NCI-H748 (cell line): ENCODE results near the gene PIK3R4.

ENCODE experiments used
- DNase-seq: peaks from one replicate; lab custom pipeline; 2025; ENCODE audit not compliant: unreplicated experiment; lab: John Stamatoyannopoulos, UW

Gene PIK3R4

DNA sequence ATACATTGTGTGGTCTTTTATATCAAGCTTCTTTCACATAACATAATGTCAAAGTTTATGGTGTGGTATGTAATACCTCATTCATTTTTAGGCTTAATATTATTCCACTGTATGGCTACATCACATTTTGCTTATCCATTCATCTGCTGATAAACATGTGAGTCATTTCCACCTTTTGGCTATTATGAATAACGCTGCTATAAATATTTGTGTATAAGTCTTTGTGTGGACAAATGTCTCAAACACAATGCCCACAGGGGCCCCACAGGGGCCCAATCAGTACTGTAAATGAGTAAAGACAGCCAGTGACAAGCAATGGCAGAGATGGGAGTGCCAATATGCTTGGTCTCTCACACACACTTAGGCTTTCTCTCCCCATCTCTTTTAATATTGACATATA, 54.2 kb downstream of the PIK3R4 start:
- DNase-seq = no peak

DNA sequence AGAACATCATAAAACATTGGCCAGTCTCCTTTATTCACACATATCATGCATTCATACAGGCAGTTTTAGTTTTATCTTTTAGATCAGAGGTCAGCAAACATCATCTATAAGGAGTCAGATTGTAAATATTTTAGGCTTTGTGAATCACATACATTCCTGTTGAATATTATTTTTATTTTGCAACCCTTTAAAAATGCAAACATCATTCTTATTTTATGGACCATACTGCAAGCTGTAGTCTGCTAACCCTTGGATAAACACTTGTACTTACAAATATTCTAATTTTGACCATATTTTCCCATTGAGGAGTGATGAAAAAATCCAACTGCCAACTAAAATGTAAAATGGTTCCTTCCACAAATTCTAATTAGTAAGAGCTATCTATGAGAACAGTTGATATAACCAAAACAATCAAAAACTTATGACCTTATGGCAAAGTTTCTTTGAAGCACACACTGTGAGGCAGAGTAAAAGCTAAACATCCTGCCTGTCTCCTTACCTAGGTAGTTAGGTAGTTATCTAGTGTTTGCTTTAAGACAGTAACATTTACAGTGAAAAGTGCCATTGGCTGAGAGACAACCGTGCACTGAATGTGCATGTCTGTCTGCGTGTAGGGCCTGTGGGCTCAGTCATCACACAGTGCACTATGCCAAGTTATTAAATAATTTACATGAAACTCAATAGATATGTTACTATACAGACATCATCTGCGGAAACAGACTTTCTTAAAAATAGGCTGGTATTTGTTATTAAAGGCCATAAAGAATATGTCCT, 57.7 kb downstream of the PIK3R4 start:
- no peak for DNase-seq

DNA sequence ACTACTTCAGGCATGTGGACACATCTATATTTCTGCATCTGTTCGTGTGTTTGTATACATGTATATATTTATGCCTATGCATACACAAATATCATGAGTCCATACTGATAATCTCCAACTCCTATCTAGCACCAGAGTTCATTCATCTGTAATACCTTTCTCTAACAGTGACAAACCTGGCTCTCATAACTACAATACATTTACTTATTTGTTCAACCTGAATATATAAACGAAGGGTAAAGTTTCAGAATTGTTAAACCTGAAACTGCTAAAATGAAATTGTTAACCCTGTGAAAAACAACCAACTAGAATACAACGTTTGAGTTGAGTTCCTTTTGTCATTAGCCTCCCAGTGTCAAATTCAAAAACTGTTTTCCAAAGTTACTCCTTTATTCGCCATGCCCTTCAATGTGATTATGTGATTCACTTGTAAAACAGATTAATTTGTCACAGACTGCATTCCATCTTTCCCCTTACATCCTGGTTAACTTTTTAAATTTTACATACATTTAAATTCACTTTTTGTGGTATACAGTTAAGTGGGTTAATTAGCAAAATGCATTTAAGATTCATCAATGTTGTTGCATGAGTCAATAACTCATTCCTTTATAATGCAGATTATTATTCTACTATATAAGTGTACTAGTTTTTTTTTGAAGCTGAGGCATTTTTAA, 58.5 kb downstream of the PIK3R4 start:
- no peak for DNase-seq

DNA sequence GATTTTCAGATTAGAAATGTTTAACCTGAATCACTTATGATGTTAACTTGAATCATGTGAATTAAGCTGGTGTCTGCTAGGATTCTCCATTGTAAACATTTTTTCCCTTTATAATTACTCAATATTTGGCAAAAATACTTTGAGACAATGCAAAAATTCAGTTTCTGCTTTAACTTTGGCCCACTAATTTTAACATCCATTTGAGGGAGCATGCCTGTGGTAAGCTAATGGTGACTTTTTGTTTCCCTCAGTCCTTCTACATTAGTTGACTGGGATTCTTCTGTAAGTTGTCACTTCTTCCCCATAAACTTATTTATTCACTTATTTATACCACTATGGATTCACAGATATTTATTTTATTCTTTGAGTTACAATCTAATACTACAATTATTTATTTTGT, 59.3 kb downstream of the PIK3R4 start:
- DNase-seq = no peak

DNA sequence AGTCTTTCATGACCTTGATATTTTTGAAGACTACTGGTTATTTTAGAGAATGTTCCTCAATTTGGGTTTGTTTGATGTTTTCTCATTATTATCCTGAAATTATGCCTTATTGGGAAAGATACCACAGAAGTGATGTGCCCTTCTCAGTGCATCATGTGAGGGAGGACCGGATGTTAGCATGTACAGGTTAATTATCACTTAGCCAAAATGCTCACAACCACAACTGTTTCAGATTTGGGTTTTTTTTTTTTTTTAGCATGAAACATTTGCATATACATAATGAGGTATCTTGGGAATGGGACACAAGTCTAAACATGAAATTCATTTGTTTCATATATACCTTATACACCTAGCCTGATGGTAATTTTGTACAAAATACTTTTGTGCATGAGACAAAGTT, 59.8 kb downstream of the PIK3R4 start:
- DNase-seq = no peak

DNA sequence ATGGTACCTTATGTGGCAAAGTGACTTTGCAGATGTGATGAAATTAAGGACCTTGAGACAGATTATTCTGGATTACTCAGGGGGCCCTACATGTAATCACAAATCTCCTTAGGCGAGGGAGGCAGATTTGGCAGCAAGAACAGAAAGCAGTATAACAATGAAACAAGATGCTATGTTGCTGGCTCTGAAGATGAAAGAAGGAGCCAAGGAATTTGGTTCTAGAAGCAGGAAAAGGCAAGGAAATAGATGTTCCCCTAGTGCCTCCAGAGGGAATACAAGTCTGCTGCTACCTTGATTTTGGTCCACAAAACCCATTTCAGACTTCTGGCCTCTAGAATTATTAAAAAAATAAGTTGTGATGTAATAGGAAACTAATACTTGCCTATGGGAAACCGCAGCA, 64.5 kb downstream of the PIK3R4 start:
- DNase-seq = no peak

DNA sequence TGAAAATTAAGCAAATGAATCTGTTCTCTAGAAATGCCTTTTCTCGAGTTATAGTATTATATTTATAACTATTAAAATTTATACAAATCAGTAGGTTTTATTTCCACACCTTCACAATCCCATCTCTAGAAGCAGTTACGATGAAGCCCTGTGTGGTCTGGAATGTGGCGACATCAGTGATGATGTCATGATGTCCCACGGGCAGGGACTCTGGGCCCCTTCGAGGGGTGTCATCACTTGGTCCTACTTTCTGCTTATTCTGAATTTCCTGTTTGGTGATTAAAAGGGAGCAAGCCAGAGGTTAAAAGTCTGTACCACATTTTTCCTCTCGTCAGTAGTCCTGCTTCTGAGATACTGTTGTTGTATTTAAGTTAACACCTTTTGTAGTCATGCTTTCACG, 67.4 kb downstream of the PIK3R4 start:
- DNase-seq = no peak

DNA sequence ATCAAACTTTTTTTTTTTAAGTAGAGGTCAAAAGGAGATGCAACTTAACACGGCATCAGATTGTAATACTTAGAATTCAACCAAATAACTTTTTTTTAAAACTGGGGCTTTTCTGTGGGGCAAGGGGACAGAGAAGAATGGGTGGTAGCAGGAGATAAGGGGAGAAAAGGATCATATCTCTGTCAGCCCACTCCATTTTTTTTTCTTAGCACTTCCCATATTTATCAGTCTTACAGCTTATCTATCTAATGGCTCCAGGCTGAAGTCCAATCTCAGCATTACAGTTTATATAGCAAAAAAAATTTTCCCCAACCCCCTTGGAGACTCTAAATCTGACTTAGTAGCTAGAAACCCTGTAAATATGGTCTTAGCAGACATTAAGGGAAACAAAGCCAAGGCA, 69.3 kb downstream of the PIK3R4 start:
- DNase-seq = no peak

DNA sequence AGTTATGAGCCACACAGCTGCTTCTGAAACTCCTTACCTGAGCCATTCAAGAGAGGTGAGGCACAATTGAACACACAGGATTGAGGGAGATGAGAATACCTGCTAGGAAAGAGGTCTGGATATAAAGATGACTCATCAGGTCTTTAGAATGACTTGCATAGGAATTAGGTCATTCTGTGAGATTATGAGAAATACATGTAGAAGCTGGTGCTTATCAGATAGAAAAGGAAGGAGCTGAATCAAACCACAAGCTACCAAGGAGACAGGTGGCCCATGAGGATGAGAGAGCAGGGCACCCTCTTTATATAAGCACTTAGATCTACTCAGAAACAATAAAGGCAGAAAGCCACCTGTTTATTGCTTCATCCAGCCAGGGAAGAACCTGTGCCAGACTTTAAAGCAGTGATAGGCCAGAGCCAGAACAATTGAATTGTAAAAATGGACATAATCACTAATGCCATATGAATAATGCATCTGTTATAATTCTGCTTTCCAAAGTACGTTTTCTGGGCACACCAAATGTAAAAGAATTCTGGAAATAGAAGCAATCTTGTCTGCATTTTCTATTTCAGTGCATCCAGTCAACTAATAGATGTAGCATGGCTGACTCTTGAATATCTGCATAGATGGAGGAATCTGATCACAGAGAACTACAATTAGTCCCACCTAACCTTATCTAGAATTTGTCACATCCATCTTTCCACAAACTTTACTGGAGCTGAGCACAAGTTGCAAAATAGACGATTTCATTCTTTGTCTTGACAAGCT, 74.9 kb downstream of the PIK3R4 start:
- DNase-seq = no peak

DNA sequence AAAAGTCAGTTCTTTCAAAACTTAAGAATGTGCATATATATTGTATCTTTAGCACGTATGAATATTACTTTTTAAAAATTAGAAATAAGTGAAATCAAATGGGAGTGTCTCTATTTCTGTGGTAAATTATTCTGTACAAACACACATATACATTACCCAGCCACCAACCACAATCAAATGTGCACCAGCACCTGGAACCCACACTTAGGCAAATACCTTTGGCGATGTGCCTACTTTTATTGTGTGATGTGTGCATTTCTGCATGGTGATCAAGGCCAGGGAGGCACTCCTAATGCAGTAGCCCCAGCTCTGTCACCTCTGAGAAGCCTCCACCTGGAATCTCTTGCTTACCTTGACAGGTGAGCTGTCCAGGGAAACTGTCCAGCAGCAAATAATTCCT, 76.9 kb downstream of the PIK3R4 start:
- DNase-seq = no peak

DNA sequence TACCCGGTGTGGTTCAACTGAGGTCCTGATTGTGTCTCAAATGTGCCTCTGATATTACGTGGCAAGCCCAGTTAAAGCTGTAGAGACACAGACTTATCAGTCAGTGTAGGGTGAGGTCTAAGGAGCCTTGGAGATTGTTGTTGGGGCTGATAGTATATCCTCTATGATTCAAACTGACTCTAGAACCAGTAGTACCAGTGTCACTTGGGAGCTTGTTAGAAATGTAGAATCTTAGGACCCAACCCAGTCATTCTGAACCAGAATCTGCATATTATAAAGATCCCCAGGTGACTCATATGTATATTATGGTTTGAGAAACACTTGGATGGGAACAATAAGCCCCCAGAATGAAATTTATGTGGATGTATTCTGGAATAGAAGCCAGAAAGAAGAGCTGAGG, 83.5 kb downstream of the PIK3R4 start:
- DNase-seq = no peak

DNA sequence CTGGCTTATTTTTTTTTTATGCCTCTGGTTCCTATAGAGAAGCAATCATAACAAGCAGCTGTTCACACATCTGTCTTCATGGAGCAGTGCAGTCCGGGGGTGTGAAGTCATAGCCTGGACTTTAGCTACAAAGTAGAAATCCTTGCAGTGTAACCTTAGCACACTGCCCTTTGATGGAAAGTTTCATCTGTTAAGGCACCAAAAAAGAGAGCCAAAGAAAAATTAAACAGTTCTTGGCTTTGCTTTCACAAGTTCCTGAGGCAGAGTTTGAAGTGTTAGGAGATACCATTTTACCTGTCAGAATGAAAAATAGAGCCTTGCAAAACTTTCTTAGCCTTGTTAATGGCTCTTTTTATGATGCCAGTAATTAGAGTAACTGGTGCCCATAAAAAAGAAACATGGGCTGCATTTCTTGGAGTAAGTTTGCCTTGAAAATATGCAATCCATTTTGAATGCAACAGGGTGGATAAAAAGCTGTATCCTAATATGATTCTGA, 84.1 kb downstream of the PIK3R4 start:
- no peak for DNase-seq

DNA sequence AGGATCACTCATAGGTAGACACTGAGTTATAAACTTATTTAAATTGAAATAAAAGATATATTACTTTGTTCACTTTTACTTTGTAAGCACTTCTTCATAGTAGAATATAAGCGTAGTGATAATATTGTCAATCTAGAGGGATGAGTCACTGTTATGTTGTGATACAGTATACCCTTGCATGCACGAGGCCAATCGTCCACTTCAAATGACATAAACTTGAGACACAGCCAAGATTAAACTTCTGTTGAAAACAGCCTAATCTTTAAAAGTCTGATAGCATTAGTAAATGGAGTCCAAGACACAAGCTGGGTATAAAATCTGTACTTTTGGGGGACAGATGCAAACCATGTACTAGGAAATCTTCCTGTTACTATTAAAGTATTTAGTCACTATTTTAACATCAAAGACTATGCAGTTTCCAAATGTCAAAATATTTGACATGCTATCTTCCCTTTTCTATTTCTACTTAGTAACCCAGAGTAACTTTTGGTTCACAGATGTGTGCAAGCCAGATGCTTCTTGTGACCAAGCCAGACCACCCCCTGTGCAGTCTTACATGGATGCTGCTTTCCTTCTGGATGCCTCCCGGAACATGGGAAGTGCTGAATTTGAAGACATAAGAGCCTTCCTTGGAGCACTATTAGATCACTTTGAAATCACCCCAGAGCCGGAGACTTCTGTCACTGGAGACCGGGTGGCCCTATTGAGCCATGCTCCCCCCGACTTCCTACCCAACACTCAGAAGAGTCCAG, 85.3 kb downstream of the PIK3R4 start:
- DNase-seq = no peak

DNA sequence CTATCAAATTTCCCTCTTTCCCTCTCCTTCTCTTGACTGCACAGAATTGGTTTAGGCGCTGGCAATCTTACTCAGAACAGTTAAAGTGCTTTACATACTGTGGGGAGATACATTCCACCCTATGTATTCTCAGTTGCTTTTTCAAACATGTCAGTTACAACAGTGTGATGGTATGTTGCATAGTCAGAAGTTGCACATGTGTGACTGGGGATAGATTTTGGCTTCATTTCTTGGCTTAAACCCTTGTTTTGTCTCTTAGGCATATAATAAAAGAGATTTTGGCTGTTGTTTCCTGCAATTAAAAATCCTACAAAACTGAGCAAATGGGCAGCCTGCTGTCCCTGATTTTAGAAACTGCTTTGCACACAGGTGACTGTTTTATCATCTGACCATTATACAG, 86.7 kb downstream of the PIK3R4 start:
- no peak for DNase-seq

DNA sequence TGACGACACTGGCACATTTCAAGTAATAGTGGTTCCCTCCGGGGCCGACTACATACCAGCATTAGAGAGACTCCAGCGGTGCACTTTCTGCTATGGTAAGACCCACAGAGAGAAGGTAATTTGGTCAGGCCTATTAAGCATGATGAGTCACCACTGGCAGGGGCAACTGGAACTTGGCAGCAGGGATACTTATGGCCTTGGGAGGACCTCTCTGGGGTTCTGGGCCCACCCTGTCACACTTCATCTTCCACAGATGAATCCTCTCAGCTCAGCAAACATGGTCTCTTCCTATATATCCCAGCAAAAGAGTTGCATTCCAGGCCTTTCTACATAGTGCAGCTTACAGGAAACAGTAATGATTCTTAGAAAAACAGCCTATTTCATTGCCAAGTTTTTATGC, 88.0 kb downstream of the PIK3R4 start:
- no peak for DNase-seq

DNA sequence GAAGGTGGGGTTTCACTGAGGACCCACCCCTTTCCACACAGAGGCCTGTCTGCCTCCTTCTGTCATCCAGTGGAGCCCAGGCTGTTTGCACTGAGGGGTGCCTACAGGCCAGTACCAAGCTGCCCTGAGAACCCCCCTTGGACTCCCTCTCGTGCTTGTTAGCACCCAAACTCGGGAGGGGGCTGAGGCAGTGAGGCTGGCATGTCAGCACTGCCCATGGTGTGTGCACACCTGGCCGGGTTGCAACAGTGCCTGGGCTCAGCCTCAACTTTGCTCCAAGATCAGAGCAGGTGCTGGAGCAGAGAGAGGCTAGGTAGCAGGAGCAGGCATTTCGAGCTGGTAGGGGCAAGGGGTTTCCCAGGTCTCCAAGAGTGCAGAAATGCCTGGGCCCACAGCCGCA, 90.0 kb downstream of the PIK3R4 start:
- no peak for DNase-seq

DNA sequence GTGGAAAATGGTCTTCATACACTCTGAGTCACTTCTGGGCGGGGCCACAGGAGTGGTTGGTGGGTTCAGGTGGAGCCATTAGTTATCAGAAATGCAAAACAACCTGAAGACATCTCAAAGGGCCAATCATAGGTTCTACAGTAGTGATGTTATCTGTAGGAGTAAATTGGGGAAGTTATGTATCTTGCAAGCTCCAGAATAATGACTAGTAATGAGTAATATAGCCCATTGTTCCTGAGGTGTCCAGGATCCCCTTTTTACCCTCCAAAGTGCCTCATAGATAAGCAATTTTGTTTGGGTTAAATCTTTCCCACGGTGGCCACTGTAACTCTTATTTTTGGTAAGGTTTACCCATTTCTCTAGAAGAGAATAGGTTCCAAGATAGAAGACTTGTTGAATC, 91.7 kb downstream of the PIK3R4 start:
- DNase-seq = no peak

DNA sequence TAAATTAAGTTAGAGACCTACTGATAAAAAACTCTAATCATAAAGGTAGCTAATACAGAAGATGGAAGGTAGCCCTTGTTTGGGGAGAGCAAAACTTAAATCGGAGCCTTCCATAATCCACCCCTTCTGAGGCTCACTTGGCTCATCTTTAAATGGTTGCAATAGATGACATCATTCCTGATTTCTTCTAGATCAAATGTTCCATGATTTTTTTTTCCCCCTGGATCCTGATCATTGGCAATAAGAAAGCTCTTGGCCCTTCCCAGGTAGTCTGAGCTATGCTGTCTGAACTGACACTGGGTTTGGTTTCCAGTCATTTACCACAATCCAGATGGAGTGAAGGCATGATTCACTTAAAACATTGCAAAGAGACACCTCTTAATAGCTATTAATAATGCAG, 92.5 kb downstream of the PIK3R4 start:
- DNase-seq = no peak

DNA sequence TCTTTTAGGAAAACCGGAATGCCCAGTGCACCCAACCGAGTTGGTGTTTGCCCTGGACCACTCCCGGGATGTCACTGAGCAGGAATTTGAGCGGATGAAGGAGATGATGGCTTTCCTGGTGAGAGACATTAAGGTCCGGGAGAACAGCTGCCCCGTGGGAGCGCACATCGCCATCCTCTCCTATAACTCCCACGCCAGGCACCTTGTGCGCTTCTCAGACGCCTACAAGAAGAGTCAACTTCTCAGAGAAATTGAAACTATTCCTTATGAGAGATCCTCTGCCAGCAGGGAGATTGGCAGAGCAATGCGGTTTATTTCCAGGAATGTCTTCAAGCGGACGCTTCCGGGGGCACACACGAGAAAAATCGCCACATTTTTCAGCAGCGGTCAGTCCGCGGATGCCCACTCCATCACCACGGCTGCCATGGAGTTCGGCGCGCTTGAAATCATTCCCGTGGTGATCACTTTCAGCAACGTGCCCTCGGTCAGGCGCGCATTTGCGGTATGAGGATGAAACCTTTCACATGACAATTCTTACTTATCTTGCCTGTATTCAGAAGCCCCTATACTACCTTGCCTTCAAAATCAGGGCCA, 97.5 kb downstream of the PIK3R4 start:
- no peak for DNase-seq

DNA sequence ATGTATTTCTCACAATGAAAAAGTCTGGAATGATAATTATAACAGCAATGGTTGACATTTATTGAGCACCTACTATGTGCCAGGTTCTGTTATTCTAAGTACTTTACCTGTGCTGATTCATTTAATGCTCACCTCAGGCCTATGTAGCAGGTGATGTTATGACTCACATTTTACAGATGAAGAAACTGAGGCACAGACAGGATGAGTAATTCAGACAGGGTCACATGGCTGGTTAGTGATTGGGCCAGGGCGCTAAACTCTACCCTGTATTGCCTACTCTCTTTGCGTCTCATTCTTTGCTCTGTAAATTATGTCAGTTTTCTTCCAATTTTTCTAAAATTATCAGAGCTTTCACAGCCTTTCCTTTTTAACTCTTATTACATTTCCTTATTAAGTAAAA, 98.3 kb downstream of the PIK3R4 start:
- no peak for DNase-seq

DNA sequence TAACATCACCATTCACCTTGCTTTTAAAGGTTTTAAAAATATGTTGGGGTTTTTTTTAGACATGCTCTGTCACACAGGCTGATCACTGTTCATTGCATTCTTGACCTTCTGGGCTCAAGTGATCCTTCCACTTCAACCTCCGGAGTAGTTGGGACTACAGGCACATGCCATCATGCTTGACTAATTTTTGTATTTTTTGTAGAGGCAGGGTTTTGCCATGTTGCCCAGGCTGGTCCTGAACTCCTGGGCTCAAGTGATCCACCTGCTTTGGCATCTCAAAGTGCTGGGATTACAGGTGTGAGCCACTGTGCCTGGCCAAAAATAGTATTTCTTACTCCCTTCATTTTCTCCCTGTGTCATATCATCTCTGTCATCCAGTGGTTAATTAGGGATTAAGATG, 101.4 kb downstream of the PIK3R4 start:
- DNase-seq = no peak
